NCI-H187 (cell line): ENCODE data around the gene GPN1.
A peak's percentile ranks its signal among the peaks of the same experiment; 100 is the strongest.
"Not testable (repeated sequence)": the region's sequence is repeated elsewhere in the genome, so short reads cannot be mapped to it uniquely, and the experiment has no call there.

ENCODE experiments used
- DNase-seq, 2 experiments: peaks; one replicate each; lab custom pipeline; 2025; lab: John Stamatoyannopoulos, UW

The GPN1 gene

DNA sequence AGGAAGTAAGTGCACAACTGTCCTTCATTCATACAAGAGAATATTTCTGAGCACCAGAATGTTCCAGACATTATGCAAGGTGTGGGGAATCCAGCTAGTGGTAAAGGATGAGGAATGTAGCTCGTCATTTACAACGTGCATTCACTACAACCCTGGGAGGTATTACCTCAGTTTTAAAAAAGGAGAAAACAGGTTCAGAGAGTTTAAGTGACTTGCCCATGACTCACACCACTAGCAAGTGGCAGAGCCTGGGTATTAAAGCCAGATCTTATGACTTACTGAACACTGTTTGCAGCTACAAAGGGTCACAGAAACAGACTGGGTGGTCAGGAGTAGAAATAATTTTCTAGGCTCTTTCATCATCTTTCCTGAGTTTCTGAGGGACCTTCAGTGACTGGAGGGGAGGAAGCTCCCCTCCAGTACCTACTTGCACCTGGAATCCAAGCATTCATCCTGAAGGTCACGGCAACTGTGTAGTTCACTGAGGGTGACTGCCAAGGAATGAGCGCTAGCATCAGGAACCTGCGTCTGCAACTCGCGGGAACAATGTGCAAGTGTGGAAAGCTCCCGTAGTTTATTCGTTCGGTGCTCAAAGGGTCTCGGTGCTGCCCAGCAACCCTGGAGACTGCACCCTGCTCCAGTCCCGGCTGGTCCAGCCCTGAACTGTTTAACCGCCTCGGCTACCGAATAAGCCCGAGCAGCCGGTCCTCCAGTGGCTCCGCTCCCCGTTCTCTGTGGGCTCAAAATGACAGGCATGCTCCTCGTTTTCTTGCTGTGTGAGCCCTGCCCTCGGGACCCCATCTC, 685 bp upstream of the GPN1 start:
- DNase-seq = no peak

DNA sequence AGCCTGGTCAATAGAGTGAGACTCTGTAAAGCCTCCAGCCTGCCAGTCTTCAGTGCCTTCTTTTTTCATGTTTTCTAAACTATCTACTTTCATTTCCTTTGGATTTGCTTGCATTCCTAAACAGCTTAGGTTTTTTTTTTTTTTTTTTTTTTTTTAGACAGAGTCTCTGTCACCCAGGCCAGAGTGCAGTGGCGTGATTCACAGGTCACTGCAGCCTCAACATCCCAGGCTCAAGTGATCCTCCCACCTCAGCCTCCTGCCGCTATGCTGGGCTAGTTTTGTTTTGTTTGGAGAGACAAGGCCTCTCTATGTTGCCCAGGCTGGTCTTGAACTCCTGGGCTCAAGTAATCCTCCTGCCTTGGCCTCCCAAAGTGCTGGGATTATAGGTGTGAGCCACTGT, 1.4 kb downstream of the GPN1 start:
- DNase-seq = not testable (repeated sequence)

DNA sequence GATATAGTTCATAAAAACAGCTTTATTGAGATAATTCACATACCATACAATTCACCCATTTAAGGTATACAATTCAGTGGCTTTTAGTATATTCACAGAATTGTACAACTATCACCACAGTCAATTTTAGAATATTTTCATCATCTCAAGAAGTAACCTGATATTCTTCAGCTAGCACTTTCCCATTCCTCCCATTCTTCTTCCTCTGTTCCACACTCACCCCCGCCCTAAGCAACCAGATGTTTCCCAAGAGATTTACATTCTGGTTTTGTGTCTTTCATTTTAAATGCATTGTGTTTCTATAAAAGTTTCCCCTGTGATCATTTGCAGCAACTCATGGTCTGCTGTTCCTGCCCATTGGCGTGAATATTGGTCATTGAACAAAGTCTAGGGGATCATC, 5.4 kb downstream of the GPN1 start:
- no peak for DNase-seq

DNA sequence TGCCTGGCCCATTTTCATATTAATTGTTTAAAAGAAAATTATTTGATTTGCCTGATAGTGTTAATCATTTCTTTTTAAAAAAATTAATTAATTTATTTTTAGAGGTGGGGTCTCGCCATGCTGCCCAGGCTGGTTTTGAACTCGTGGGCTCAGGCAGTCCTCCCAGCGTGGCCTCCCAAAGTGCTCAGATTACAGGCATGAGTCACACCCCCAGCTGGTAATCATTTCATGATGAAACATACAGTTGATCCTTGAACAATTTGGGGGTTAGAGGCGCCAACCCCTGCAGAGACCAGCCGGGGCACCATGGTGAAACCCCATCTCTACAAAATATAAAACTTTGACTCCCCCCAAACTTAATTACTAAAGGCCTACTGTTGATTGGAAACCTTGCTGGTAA, 7.9 kb downstream of the GPN1 start:
- DNase-seq = no peak

DNA sequence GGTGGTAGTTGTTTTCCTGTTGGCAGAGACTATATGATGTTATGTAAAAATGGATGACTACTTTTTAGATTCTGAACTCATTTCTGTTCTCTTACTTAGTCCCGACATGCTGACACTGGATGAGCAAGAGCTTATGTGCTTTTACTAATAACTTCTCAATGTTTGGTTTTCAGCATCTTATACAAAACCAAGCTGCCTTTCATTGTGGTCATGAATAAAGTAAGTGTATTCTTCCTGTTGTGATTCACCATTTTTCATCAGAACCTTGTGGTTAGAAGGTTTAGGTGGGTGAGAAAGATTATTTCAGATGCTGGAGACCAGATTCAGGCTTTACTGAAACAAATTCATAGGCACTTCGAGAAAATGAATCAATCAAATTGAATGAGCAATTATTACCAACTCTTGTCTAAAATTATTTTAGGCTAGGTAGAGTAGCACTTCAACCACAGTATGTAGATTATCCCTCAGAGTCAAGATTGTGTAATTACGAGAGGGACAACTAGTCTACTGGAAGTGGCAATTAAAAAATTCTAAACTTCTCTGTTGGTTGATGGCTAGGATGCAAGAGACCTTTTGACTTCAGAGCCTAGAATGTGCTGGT, 9.3 kb downstream of the GPN1 start:
- no peak for DNase-seq

DNA sequence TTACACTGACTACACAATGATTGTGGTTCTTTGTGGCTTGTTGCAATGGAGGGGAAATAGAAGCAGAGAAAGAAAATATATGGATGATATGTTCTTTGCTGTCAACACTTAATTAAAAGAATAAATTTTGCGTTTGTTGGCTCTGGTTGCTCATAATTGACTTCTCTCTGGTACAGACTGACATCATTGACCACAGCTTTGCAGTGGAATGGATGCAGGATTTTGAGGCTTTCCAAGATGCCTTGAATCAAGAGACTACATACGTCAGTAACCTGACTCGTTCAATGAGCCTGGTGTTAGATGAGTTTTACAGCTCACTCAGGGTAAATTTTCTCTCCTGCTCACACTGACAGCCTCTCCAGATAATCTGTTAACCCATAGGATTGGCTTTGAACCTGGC, 9.9 kb downstream of the GPN1 start:
- no peak for DNase-seq

DNA sequence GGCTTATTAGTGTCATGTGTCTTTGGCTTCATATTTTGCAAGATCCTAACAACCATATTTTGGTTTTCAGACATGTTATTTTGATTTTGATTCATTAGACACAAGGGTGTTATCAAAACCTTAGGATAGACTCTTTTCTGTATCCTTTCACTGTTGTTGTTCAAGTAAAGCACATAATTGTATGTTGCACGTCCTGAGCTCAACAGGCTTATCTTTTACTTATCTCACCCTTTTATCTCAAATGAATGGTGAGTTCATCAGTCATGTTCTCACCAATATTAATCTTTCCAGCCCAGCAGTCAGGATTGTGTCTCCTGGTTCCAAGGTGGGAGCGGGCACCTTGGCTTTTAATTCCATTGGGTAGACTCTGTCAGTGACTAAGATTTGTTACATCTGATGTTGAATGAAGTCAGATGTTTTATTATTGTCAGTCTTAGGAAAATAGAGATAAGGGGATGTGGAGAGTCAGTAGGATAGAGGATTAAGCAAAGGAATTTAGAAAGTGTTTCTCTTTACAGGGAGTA, 11.9 kb downstream of the GPN1 start:
- no peak for DNase-seq

DNA sequence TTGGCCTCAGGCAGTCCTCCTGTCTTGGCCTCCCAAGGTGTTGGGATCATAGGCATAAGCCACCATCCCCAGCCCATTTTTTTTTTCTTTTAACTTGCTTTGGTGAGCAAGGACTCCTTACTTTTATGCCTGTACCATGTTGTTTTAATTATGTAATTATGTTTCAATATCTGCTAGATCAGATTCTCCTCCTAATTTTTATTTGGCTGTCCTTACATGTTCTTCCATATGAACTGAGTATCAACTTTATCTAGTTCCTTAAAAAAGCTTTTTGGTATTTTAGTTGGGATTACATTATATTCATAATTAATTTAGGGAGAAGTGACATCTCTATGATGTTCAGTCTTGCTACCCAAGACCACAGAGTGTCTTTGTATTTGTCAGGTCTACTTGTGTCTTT, 16.3 kb downstream of the GPN1 start:
- no peak for DNase-seq

DNA sequence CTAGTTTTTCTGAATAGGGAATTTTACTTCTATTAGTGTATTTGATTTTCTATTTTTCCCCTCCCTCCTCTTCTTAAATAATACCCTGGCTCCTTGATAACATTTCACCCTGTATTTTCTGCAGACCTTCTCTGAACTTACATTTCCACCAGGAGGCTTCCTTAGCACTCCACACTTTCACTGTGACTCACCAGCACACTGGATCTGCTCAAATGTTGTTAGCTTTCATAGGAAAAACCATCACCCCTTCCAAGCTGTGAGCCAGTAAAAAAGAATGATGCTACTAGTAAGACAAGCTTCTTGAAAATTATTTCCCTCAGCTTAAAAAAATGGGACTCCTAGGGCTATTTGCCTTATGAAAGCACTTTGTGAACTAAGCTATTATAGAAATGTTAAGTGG, 18.4 kb downstream of the GPN1 start:
- DNase-seq = no peak

DNA sequence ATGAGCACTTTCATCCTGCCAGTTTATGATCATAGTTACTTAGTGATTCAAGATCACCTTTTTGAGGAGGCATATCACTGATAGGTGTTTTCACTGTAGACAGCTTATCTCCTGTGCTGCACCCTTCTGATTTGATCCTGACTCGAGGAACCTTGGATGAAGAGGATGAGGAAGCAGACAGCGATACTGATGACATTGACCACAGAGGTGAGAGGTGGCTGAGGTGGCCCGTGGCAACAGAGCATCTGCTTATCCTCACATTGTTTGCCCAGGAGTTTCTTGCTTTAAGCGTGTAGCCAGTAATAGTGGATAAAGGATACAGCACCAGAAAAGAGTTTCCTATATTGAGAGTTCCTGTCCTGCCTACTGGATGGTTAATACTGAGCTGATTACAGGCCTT, 18.9 kb downstream of the GPN1 start:
- no peak for DNase-seq

DNA sequence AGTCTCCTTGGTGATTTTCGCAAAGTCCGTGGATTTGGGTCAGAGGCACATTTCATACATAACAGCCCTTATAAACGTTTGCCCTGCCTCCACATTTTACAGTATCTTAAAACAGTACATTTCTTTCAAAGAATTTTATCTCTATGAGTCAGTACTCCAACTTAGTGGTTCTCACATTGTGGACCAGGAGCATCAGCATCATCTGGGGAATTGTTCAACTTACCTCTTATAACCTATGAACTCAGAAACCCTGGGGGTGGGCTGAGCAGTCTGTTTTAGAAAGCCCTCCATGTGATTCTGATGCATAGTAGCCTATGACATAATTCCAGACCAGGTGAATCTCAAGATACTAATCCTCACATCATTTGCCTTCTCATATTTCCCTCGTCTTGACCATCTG, 22.2 kb downstream of the GPN1 start:
- DNase-seq = no peak

DNA sequence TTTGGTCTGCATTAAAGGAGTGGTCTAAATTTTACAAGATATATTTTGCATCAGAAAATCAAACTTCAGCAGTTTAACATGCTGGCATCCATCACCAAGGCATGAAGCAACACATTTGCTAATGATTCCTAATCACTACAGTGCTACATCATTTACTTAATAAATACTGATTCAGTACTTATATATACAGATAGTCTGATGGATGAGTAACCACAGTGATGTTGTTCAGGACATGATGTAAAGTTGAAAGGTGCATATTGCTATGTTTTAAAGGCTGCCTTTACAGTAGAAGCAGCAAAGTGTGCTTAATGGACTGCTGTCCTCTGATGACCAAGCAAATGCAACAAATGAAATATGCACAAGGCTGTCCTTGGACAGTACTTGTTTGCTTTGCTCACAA, 23.5 kb downstream of the GPN1 start:
- no peak for DNase-seq

DNA sequence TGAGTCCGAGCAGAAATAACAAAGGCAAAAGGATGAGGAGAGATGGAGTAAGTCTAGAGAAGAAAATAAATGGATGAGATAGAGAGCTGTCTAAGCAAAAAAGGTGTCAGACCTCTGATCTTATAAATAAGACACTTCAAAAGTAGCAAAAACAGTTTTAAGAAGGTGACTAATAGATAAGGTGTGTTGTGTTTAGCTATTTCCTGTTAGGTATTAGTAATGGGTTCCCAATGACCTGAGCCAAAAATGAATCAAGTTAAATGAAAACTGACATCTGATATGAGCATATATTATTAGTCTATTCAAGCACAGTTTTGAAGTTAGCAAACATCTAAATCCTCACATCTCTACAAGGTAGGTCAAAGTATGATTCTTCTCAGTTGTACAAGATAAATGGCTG, 23.9 kb downstream of the GPN1 start:
- DNase-seq = no peak

DNA sequence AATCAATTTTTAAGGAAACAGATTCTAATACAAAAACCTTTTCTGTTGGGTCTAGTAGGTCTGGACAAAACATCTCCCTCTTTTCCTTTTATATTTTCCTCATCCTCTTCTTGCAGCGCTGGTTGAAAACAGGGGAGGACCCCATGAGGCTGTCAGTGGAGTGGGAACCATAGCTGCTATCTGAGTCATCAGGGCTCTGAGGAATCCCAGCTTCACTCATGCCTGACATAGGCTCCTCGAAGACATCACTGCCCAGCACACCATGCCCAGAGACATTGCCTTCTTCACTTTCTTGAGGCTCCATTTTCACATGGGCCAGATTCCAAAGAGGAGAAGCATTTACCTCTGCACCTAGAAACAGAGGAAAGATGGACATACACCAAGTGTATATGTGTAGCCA, 24.5 kb downstream of the GPN1 start:
- no peak for DNase-seq

DNA sequence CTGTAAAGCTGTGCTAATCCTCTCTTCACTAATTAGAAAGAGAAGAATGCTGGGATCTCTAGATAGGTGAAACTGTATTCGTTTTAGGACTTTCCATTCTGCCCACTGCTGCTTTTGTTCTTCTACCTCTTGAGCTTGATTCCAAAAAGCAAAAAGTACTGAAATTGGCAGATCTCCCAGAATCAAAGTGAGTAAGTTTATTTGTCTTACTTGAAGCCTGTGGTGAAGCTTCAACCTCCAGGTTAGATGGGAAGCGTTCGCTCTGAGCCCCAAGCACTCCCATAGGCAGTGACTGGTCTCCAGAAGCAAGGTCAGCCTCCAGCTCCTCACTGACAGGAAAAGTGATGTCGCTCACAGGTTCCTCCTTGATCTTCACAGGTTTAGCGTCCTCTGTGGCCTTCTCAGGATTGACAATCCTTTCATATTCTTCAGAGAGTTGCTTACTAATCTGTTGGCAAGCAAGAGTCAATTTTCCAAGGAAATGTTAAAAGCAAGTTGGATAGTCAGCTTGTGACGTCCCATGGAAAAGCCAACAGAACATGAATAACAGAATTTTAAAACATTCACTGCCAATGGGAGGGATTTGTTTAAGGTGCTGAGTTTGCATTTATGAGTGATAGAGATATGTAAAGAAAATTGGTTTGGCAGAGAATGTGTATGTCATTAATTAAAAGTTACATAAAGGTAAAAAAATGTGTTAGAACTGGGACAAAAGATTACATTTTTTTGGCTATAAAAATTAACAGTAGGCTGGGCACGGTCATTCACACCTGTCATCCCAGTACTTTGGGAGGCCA, 26.5 kb downstream of the GPN1 start:
- no peak for DNase-seq

DNA sequence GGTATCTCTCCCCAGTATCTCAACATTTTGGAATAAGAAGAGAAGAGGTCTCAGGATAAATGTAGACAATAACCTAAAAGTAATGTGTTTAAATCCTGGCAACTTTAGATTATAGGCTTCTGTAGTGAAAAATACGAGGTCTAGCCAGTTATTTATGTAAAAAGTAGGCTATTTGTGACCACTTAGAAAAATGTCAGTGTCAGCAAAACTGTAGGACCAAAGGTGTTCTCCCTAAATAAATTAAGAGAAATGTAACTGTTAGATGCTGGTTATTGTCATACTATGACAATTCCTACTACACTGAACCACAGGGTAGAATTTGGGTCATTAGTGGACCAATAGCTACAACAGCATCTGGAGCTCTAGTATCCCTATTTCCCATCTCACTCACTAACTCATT, 32.5 kb downstream of the GPN1 start:
- DNase-seq = no peak

DNA sequence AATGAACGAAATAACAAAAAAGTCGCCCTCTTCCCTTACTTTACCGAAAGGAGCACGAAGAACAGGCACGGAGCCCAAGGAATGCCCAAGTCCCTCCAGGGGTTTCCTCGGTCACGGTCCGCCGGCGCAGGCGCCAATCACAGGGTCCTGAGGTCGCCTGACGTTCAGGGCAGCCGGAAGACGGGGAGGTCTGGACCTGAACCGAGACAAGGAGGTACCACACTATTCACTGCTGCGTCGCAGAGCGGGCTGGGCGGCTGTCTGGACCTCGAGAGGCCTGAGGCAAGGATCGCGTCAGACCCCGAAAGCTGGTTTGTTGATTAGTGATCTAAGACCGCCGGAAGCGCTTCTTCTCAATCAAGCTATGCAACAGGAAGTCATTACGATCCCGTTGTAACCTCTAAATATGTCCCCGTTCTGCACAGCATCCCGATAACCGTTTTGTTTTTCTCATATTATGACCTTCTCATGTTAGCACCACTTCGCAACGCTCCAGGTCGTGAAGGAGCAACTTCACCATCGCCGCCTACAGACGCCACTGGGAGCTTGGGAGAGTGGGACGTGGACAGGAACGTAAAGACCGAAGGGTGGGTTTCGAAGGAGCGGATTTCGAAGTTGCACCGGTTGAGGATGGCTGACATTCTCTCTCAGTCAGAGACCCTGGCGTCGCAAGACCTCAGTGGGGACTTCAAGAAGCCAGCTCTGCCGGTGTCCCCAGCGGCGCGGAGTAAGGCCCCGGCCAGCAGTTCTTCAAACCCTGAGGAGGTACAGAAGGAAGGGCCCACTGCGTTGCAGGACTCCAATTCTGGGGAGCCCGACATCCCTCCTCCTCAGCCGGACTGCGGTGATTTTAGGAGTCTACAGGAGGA, 34.7 kb downstream of the GPN1 start, which contains the start of the genes SLC4A1AP and SUPT7L:
Gene SLC4A1AP, plus strand, starts transcription at position 605 of the 869 bp plus-strand sequence. Its CDS starts 26 bp downstream, at position 631.
Gene SUPT7L, minus strand, starts transcription at position 330 of the 869 bp plus-strand sequence. CDS start 1,422 bp downstream, outside the sequence.
- peak; percentile 69 to 96 for DNase-seq

DNA sequence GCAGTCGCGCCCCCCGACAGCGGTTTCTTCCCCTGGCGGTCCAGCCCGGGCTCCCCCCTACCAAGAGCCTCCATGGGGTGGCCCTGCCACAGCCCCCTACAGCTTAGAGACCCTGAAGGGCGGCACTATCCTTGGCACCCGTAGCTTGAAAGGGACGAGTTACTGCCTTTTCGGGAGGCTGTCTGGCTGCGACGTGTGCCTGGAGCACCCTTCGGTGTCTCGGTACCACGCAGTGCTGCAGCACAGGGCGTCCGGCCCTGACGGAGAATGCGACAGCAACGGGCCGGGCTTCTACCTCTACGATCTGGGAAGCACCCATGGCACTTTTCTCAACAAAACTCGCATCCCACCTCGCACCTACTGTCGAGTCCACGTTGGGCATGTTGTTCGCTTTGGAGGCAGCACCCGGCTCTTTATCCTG, 35.3 kb downstream of the GPN1 start:
- no peak for DNase-seq

DNA sequence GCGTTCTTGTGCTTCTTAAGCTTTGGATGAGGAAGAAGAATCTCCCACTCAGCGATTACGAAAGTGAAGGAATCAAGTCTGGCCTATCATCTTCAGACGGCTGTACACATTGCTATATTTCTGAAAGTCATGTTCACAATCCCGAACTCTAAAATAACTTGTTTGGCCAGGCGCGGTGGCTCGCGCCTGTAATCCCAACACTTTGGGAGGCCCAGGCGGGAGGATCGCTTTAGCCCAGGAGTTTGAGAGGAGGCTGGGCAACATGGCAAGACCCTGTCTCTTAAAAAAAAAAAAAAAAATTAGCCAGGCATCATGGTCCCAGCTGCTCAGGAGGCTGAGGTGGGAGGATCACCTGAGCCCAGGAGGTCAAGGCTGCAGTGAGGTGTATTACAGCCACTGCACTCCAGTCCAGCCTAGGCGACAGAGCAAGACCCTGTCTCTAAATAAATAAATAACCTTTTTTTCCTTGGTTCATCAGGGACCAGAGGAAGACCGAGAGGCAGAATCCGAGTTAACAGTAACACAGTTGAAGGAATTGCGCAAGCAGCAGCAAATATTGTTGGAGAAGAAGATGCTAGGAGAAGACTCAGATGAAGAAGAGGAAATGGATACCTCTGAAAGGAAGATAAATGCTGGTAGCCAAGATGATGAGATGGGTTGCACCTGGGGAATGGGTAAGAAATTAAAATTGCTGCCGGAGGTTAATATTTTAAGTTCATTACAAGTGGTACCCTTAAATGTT, 35.9 kb downstream of the GPN1 start:
- DNase-seq = no peak

DNA sequence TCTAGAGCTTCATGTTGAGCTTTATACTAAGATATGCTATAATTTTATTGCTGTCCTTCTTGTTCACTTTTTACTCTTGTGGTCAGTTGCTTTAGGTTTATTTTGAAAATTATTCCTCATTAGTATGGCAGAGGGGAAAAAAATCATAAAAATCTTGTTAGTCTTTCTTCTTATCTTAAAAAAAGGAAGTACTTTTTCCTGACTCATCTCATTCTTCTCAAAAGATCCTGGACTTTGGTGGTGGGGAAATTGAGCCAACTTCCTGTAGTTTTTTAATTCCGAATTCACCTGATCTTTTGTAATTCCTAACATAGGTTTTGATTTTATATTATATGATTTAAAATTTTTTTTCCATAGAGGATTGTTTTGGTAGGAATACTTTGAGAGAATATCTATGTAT, 38.6 kb downstream of the GPN1 start:
- DNase-seq = no peak

DNA sequence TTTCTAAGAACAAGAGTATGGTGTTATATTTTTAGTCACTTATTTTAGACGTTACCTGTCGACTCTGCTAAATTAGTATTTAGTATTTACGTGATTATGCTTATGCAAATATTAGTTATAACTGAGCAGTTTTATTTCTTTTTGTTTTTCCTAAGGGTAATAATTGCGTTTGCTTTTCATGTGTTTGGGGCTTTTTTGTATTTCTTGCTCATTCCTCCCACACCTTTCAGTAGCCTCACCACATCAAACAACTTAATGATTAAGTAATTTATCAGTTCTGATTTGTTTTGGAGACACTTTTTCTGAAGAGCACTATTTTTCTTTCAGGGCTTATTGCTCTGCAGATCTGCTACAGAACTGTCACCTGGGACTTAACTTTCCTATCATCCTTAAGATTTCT, 42.4 kb downstream of the GPN1 start:
- DNase-seq = no peak
